Activated T-cell treated with anti-CD3 and anti-CD28 coated beads for 24 hours (primary cell): Measurements from ENCODE around the gene DRD4.

Experiments
- DNase-seq: peaks from one replicate; pipeline ENCODE4 v3.0.0-alpha.2; 2020; ENCODE audit warnings: low read depth

Gene DRD4

DNA sequence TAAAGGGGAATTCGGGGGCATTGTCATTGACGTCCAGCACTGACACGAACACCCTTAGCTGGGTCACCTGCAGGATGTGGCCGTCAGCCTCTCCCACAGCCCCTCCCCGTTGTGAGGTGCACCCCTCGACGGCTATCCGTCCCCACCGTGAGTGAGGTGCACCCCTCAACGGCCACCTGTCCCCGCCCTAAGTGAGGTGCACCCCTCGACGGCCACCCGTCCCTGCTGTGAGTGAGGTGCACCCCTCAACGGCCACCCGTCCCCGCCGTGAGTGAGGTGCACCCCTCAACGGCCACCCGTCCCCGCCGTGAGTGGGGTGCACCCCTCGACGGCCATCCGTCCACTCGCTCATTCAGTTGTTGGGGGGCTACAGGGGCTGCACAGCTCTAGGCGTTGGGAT is 15.2 kb upstream of the DRD4 start:
- DNase-seq = no peak

DNA sequence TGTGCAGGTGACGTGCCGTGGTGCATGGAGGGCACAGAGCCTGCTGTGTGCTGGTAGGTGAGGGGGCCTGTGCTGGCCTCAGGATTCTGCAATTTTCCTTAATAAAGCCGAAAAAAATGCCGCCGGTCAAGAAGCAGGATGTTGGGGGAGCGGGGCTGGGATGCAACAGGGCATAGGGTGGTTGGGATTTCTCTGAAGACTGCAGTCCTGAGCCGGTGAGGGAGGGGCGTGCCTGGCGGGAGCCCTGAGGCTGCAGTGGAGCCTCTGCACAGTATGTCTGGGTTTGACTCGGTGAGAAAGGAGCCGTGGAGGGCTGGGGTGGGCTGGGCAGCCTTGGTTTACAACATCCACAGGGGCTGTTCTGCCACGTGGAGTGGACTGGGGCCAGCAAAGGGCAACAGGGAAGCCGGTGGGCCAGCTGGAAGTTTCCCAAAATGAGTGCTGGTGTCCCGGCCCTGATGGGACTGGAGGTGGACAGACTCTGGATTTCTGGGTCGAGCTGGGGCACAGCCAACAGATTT is 13.7 kb upstream of the DRD4 start:
- DNase-seq = no peak

DNA sequence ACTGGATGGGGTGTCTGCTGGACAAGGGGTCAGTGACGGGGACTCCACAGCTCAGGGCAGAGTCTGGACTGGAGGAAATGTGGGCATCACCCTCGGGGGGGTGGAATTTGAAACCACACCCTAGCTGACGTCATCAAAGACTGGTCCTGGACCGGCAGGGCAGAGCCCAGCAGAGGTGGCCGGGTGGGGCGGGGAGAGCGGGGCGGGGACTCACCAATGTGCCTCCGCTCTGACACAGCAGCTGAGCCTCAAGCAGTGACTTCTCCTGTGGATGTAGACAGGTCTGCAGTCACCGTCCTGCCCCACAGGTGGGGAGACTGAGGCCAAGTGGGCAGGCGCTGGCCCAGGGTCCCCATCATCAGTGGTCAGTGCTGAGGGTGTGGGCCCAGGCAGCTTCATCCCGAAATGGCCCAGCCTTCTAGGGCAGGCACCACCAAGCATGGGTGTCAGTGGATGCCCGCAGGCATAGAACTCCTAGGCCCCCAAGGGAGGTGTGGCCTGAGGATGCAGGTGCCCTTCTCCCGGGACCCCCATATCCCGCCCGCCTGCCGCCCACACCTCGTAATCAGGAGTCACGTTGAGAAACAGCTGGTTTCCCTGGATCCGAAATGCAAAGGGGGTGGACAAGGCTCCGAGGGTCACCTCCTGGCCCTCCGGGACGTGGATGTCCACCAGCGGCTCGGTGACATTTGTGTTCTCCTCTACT is 12.9 kb upstream of the DRD4 start:
- no peak for DNase-seq

DNA sequence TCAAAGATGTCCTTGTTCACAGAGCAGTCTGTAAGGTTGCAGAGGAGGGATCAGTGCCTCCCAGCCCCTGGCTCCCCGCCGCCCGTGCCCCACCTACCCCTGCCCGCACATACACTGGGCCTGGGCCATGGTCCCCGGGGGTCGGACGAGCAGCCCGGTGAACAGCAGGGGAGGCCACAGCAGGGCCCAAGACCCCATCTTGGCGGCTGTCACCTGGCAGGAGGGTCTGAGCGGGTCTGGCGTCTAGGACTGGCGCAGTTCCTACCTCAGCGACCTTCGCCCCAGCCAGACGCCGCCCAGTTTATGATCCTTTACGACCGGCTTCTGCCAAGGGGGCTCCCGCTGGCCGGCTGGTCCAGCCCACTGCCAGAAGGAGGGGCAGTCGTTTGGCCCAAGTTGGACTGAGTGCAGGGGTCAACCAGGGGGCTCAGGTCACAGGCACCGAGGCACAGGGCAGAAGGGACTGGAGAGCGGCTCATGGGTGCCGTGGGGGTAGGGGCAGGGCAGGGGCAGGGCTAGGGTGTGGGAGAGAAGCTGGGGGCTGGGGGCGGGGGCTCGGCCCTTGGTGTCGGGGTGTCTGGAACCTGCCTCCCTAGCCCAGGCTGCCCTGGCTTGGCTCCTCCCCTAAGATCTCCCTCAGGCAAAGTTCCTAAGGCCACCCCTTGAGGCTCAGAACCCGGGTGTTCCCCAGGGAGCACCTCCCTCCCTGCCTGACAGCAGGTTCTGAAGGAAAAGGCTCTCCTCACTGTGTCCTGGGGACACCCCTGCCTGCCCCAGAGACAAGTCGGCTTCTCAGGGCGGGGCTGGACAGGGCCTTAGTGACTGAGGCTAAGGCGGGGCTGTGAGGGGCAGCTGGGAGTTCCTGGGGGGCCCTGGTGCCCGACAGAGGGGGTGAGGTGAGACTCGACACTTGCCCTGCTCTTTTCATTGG is 12.1 kb upstream of the DRD4 start, which contains the start of gene CDHR5:
Gene CDHR5, minus strand, starts transcription at position 251 of the 931 bp plus-strand sequence. Its CDS starts 53 bp downstream, at position 198.
- no peak for DNase-seq

DNA sequence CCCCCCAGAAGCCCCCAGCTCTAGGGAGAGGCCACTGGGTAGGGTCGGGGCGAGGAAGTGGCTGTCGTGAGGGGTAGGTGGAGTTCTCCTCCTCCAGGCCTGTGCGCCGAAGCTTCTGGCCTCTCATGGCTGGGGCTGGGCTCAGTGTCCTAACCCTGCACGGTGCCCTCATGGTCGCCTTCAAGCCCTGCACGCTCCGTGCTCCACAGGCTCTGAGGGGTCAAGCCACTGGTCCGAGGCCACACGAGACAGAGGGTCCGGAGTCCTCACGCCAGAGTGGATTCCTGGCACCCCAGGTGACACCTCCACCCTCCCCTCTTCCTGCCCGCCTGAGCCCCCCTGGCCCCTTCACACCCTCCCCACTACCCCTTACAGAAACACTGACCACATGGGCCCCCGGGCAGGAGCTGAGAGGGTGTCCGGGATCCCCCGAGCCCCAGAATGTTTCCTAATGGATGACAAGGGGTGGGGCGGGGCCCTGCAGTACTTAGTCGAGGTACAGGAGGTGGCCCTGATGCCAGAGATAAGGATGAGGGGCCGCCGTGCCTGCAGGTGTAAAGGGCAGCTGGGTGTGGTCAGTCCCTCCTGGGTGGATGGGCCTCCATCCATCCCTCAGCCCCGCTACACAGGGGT is 11.3 kb upstream of the DRD4 start:
- DNase-seq = no peak

DNA sequence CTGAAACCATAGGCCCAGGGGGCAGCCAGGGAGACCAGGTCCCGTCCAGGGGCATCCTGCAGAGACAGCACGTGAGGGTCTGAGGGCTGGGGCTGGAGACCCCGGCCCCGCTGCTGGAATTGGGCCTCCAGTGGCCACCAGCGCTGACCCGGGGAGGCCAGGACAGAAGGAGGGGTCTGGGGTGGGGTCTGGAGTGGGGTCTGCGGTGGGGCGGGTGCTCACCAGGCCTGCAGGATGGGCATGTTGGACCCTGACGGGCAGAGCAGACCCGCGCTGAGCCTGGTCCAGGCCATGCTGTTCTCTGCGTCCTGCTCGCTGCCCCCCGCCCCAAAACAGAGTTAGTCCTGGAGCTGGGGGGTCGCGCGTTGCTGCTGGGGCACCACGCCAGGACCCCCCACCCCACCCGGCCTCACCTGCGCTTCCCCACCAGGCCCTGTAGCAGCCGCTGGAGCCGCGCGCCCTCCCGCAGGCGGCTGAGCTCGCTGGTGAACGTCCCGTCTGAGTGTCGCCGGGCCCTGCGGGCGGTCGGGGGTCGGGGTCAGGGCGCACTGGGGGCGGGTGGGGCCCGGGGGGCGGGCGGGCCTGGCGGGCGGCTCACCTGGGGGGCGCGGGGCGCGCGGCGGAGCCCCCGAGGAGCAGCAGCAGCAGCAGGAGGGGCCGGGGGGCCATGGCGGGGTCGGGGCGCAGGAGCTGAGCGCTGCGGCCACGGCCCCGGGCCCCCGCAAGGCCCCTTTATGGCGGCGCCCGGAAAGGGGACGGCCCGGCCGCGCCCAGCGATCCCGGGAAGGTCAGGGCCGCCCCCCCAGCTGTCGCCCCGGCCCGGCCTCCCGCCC is 10.4 kb upstream of the DRD4 start, which contains the start of gene SCT:
Gene SCT, minus strand, starts transcription at position 707 of the 833 bp plus-strand sequence. Its CDS starts 38 bp downstream, at position 669.
- DNase-seq = no peak

DNA sequence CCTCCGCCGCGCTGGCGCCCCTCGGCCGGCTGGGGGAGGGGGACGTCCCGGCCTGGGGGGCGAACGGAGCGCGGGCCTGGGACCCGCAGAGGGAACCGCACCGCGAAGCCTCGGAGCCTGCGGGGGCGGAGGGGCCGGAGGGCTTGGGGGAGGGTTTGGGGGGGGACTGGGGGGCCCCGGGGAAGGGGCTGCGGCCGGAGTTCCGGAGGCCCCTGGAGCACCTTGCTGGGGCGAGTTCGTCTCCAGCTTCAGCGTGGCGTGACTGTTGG is 9.8 kb upstream of the DRD4 start:
- DNase-seq = no peak

DNA sequence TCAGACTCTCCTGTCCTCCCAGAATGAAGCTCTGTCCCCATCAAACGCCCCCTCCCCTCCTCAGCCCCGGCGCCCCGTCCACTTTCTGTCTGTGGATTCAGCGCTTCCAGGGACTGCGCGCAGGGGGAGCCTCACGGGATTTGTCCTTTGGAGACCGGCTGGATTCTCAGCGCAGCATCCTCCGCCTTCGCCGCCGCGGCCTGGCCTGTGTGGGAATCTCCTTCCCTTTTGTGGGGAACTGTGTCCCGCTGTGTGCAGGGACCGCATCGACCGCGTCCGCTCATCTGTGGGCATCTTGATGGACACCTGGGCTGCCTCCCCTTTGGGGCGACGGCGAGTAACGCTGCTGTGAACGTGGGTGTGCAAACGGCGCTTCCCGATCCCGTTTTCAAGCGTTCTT is 9.0 kb upstream of the DRD4 start:
- no peak for DNase-seq

DNA sequence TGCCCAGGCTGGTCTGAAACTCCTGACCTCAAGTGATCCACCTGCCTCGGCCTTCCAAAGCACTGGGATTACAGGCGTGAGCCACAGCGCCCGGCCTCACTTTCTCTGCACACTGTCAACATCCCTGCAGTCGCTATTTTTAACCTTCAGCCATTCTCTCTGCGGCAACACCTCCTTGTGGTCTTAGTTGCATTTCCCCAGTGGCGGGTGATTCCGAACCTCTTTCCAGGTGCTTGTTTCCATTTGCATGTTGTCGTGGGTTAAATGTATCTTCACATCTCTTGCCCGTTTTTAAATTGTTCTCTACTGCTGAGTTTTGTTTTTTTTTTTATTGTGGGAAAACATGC is 7.9 kb upstream of the DRD4 start:
- no peak for DNase-seq

DNA sequence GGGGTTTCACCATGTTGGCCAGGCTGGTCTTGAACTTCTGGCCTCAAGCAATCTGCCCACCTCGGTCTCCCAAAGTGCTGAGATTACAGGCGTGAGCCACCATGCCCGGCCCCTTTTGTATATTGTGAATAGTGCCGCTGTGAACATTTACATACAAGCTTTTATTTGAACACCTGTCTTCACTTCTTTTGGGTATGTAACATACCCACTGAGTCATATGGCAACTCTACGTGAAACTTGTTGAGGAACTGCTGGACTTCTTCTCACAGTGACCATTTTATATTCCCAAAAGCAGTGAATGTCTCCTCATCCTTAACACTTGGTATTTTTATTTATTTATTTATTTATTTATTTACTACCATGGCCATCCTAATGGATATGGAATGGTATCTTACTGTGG is 6.2 kb upstream of the DRD4 start:
- no peak for DNase-seq

DNA sequence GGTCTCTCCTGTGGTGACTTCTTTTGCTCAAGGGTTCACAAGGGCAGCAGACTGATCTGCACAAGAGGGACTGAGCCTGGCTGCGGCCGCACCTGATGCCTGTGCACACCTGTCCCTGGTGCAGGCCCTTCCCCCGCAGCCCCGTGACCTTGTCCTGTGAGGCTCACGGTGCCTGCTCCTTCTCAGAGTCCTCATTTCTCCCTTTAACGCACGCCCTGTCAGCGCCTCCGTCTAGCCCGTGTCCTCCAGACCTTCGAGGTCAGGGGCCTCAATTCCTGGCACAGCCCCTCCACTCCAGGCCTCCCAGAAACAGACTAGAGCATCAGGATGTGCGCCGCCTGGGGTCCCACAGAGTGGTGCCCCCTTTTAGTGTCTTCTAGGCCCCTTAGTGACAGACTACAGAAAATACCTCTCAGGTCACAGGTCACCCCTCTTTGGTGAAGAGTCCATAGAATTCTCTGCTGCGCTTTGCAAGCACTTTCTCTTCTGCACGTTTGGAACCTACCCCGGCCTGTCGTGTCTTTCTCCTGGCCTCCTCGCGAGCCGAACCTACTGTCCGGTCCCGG is 1.0 kb upstream of the DRD4 start:
- no peak for DNase-seq

DNA sequence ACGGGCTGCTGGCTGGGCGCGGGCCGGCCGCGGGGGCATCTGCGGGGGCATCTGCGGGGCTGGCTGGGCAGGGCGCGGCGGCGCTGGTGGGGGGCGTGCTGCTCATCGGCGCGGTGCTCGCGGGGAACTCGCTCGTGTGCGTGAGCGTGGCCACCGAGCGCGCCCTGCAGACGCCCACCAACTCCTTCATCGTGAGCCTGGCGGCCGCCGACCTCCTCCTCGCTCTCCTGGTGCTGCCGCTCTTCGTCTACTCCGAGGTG is 194 bp downstream of the DRD4 start:
- DNase-seq = no peak

DNA sequence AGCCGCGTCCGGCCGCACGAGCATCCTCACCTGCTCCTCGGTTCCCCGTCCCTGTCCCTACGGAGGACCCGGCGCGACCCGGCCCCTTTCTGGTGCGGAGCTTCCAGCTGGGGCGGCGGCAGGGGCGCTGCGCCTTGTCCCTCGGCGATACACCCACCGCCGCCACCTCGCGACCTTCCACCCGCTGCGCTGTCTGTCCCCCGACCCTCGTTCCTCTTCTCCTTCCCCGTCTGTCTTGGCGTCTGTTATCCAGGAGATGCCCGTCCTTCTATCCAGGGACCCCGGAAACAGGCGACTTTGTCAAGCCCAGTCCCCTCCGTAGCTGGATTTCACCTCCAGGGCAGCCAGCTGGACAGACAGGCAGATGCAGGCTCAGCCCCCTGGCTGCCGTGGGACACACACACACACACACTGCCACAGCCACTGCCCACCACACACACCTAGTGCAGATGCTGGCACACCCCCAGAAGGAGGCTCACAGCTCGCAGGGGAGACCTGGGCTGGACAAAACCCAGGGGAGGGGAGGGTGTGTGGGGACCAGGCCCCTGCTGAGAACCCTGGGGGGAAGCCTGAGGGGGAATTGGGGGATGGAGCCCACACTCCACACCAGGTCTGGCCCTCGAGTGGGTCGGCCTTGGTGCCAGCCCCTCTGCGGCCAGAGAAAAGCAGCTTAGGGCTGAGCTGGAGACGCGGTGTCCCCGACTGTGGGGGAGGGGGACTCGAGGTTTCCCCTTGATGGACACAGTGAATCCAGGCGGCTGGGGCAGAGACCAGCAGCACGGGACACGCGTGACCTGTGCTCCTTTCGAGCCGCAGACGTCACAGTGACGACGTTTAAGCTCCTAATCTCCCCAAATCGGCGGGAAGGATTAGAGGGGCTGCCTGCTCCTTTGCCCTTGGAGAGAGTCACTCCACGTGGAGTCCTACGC is 788 bp downstream of the DRD4 start:
- no peak for DNase-seq

DNA sequence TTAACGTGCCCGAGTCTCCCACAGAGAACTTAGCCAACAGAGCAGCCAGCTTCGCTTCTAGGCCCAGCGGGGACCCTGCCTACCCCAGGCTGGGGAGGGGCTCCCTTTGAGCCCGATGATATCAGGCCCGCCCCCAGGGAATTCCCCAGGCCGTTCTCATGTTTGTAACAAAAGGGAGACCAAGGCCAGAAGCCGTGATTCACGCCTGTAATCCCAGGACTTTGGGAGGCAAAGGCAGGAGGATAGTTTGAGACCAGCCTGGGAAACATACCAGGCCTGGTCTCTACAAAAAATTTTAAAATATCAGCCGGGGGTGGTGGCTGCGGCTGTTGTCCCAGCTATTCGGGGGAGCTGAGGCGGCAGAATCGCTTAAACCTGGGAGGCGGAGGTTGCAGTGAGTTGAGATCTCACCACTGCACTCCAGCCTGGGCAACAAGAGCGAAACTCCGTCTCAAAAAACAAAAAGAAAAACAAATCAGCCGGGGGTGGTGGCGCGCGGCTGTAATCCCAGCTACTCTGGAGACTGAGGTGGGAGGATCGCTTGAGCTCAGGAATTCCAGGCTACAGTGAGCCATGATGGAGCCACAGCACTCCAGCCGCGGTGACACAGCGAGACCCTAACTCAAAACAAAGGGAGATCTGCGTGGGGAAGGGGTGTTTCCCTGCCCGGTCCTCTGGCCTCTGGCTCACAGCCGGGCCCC is 1.7 kb downstream of the DRD4 start:
- DNase-seq = no peak

DNA sequence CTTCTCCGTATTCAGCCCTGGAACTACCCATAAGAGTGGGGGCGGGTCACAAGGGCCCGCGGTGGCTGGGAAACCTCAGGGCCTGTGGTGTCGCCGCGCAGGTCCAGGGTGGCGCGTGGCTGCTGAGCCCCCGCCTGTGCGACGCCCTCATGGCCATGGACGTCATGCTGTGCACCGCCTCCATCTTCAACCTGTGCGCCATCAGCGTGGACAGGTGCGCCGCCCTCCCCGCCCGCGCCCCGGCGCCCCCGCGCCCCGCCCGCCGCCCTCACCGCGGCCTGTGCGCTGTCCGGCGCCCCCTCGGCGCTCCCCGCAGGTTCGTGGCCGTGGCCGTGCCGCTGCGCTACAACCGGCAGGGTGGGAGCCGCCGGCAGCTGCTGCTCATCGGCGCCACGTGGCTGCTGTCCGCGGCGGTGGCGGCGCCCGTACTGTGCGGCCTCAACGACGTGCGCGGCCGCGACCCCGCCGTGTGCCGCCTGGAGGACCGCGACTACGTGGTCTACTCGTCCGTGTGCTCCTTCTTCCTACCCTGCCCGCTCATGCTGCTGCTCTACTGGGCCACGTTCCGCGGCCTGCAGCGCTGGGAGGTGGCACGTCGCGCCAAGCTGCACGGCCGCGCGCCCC is 2.4 kb downstream of the DRD4 start:
- no peak for DNase-seq

DNA sequence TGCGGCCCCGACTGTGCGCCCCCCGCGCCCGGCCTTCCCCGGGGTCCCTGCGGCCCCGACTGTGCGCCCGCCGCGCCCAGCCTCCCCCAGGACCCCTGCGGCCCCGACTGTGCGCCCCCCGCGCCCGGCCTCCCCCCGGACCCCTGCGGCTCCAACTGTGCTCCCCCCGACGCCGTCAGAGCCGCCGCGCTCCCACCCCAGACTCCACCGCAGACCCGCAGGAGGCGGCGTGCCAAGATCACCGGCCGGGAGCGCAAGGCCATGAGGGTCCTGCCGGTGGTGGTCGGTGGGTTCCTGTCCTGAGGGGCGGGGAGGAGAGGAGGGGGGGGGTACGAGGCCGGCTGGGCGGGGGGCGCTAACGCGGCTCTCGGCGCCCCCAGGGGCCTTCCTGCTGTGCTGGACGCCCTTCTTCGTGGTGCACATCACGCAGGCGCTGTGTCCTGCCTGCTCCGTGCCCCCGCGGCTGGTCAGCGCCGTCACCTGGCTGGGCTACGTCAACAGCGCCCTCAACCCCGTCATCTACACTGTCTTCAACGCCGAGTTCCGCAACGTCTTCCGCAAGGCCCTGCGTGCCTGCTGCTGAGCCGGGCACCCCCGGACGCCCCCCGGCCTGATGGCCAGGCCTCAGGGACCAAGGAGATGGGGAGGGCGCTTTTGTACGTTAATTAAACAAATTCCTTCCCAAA is 3.1 kb downstream of the DRD4 start:
- DNase-seq = no peak

DNA sequence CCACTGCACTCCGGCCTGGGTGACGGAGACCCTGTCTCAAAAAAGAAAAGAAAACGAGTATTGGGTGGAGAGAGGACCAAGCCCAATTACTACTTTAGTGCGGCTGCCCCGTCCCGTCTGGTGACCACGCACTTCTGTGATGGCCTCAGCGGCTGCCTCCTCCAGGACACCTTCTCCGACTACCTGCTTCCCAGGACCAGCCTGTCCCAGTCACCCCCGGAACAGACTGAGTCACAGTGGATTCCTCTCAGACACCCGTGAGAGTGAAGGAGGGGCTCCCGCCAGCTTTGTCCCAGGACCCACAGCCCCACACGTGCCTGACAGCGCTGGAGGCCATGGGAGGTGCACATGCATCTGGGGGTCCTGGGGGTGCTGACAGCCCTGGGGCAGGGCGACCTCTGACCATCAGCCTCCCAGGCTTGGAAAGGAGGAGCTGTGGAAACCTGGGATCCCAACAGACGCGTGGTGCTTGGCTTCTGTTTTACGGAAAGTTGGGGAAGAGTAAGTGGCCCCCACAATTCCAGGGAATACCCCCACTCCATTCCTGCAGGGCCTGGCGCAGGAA is 4.8 kb downstream of the DRD4 start:
- DNase-seq = no peak

DNA sequence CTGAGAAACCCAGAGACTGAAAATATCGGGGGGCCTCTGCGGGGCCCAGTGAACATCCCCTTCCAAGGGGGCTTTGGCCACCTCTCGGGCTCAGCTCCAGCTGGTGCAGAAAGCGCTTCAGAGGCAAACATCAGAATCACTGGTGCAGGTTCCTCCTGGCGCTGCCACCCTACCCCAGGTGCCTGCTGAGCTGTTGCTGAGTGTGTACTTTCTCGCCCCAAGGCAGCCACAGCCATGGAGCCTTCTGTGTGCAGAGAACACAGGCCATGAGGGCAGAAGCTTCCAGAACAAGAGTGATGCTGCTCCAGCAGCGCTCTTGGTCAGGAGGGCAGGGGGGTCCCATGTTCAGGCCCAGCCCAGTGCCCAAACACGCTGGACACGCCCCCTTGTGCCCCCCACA is 6.3 kb downstream of the DRD4 start:
- no peak for DNase-seq
